ENCODE results near the gene DNAJC17. TPM values are rescaled to one million over a fixed set of nuclear protein-coding genes. Genes with fewer than 3 reads are reported as not detected.
A peak's percentile ranks its signal among the peaks of the same experiment; 100 is the strongest.

Gene DNAJC17
- total RNA-seq, 1 donor from 2014 or later = 29.1 TPM

GRCh38 chr15:40845036-40845435, 37.8 kb upstream of the DNAJC17 start:
- Mint-ChIP-seq H3K27ac (ENCODE audit: unreplicated experiment) (no peak overlapping the region), H3K4me1 (ENCODE audit: low read depth) (peaks cover 8% of the 10 kb centered on the region), H3K27me3 (ENCODE audit: low read depth) (peaks cover 11% of the 10 kb centered on the region), H3K36me3 (ENCODE audit: low read depth) (no peaks in the 10 kb centered on the region), H3K4me3 (ENCODE audit: unreplicated experiment) (peak overlapping the region; percentile 65), H3K9me3 (ENCODE audit: low read depth) (no peaks in the 10 kb centered on the region)
- DNase-seq (ENCODE audit: low spot score) = no peak
- TF ChIP-seq, protein P1, sequence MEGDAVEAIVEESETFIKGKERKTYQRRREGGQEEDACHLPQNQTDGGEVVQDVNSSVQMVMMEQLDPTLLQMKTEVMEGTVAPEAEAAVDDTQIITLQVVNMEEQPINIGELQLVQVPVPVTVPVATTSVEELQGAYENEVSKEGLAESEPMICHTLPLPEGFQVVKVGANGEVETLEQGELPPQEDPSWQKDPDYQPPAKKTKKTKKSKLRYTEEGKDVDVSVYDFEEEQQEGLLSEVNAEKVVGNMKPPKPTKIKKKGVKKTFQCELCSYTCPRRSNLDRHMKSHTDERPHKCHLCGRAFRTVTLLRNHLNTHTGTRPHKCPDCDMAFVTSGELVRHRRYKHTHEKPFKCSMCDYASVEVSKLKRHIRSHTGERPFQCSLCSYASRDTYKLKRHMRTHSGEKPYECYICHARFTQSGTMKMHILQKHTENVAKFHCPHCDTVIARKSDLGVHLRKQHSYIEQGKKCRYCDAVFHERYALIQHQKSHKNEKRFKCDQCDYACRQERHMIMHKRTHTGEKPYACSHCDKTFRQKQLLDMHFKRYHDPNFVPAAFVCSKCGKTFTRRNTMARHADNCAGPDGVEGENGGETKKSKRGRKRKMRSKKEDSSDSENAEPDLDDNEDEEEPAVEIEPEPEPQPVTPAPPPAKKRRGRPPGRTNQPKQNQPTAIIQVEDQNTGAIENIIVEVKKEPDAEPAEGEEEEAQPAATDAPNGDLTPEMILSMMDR (IDR thresholded peaks at IDR 0.05) = no peak

GRCh38 chr15:40844696-40845030, 37.4 kb upstream of the DNAJC17 start:
- H3K9me3 Mint-ChIP-seq (ENCODE audit: low read depth) = no peaks in the 10 kb centered on the region
- H3K4me3 Mint-ChIP-seq (ENCODE audit: unreplicated experiment) = peak overlapping the region; percentile 65
- H3K27me3 Mint-ChIP-seq (ENCODE audit: low read depth) = peaks cover 11% of the 10 kb centered on the region
- TF ChIP-seq, protein P1 (IDR thresholded peaks at IDR 0.05) = peak; percentile 21
- no peaks in the 10 kb centered on the region for H3K36me3 Mint-ChIP-seq (ENCODE audit: low read depth)
- H3K4me1 Mint-ChIP-seq (ENCODE audit: low read depth) = peaks cover 8% of the 10 kb centered on the region
- no peak overlapping the region for H3K27ac Mint-ChIP-seq (ENCODE audit: unreplicated experiment)
- DNase-seq (ENCODE audit: low spot score) = no peak

- H3K36me3 Mint-ChIP-seq (ENCODE audit: low read depth) = no peaks in the 10 kb centered on the region
- peak within 1 kb of the TSS; percentile 65 for H3K4me3 Mint-ChIP-seq (ENCODE audit: unreplicated experiment)
- TF ChIP-seq, protein P1 (IDR thresholded peaks at IDR 0.05) = no peak
- H3K27ac Mint-ChIP-seq (ENCODE audit: unreplicated experiment) = no peak within 1 kb of the TSS
- peaks cover 8% of the 10 kb centered on the region for H3K4me1 Mint-ChIP-seq (ENCODE audit: low read depth)
- peaks cover 11% of the 10 kb centered on the region for H3K27me3 Mint-ChIP-seq (ENCODE audit: low read depth)
- DNase-seq (ENCODE audit: low spot score) = peak; percentile 88
- H3K9me3 Mint-ChIP-seq (ENCODE audit: low read depth) = no peaks in the 10 kb centered on the region
These were observed 36.8 kb upstream of the DNAJC17 start, which contains the start of gene SPINT1 for GRCh38 chr15:40843885-40844695. Gene SPINT1, plus strand, starts transcription at chr15:40844048. Its CDS starts 507 bp downstream, at chr15:40844555.

DNA sequence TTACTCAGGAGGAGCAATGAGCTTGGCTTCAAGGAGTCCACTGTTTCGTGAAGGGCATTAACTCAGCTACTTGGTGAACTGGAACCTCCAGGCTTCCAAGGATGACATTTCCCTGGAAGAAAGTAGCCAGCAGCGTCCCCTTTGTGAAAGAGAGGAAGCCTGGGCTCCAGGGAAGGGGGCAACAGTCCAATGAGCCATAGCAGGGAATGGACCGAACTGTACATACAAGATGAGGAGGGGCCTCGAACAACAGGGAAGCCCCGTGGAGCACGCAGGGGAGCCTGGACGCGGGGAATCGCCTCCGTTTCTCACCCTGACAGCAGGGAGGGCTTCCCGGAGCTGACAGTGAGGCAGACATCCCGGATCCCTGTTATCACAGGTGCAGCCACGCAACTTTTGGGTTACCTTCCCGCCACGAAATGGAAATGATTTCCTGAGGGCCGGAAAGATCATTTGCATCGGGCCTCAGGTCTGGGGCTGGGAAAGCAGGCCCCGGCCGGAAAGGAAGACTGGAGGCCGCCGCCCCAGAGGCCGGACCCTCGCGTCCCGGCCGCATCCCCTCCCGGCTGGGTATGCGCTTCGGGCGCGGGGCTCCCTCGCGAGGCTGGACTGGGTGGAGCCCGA, 36.1 kb upstream of the DNAJC17 start:
- TF ChIP-seq, protein P1 (IDR thresholded peaks at IDR 0.05) = no peak
- no peaks in the 10 kb centered on the region for H3K9me3 Mint-ChIP-seq (ENCODE audit: low read depth)
- DNase-seq (ENCODE audit: low spot score) = peak; percentile 41
- H3K4me1 Mint-ChIP-seq (ENCODE audit: low read depth) = peaks cover 8% of the 10 kb centered on the region
- H3K27ac Mint-ChIP-seq (ENCODE audit: unreplicated experiment) = no peak overlapping the region
- H3K36me3 Mint-ChIP-seq (ENCODE audit: low read depth) = no peaks in the 10 kb centered on the region
- H3K27me3 Mint-ChIP-seq (ENCODE audit: low read depth) = peaks cover 11% of the 10 kb centered on the region
- peak overlapping the region; percentile 61 for H3K4me3 Mint-ChIP-seq (ENCODE audit: unreplicated experiment)

GRCh38 chr15:40841741-40842140, 34.5 kb upstream of the DNAJC17 start:
- no peak for DNase-seq (ENCODE audit: low spot score)
- Mint-ChIP-seq H3K4me1 (ENCODE audit: low read depth) (peaks cover 8% of the 10 kb centered on the region), H3K36me3 (ENCODE audit: low read depth) (no peaks in the 10 kb centered on the region), H3K27ac (ENCODE audit: unreplicated experiment) (no peak overlapping the region), H3K4me3 (ENCODE audit: unreplicated experiment) (no peak overlapping the region), H3K27me3 (ENCODE audit: low read depth) (peaks cover 11% of the 10 kb centered on the region), H3K9me3 (ENCODE audit: low read depth) (no peaks in the 10 kb centered on the region)
- TF ChIP-seq, protein P1 (IDR thresholded peaks at IDR 0.05) = no peak

Data from chondrocyte (in vitro differentiated cells).